HG03460 (cell line): ENCODE measurements around the gene WDFY4.
A peak's percentile ranks its signal among the peaks of the same experiment; 100 is the strongest.

Source experiments
- ATAC-seq: cut with Tn5 transposase; IDR thresholded peaks from one replicate; pipeline ENCODE4 v1.9.1; 2021; ENCODE audit not compliant: unreplicated experiment

The WDFY4 gene

GRCh38 chr10:48742891-48743860, 58.5 kb downstream of the WDFY4 start:
- ATAC-seq, result no peak

- no peak for ATAC-seq
These were observed 59.9 kb downstream of the WDFY4 start for GRCh38 chr10:48744587-48744986.

GRCh38 chr10:48745662-48746245, 61.1 kb downstream of the WDFY4 start:
- no peak for ATAC-seq

- ATAC-seq, result no peak
These were observed 63.9 kb downstream of the WDFY4 start for GRCh38 chr10:48748573-48748972.

- ATAC-seq, result no peak
These were observed 64.6 kb downstream of the WDFY4 start for GRCh38 chr10:48749254-48749787.

- ATAC-seq, result no peak
These were observed 65.3 kb downstream of the WDFY4 start for GRCh38 chr10:48750019-48750418.

- no peak for ATAC-seq
These were observed 66.3 kb downstream of the WDFY4 start for GRCh38 chr10:48750991-48751390.

- ATAC-seq, result no peak
These were observed 67.1 kb downstream of the WDFY4 start for GRCh38 chr10:48751730-48752129.

- no peak for ATAC-seq
These were observed 73.7 kb downstream of the WDFY4 start for GRCh38 chr10:48758411-48758810.

GRCh38 chr10:48759113-48759901, 74.6 kb downstream of the WDFY4 start:
- ATAC-seq, result peak; percentile 91

GRCh38 chr10:48760983-48761382, 76.3 kb downstream of the WDFY4 start:
- no peak for ATAC-seq

- ATAC-seq, result no peak
These were observed 77.7 kb downstream of the WDFY4 start for GRCh38 chr10:48762064-48763042.

- no peak for ATAC-seq
These were observed 78.8 kb downstream of the WDFY4 start for GRCh38 chr10:48763403-48763965.

- no peak for ATAC-seq
These were observed 79.8 kb downstream of the WDFY4 start for GRCh38 chr10:48764486-48764885.

- no peak for ATAC-seq
These were observed 80.4 kb downstream of the WDFY4 start for GRCh38 chr10:48765039-48765438.

- no peak for ATAC-seq
These were observed 80.9 kb downstream of the WDFY4 start for GRCh38 chr10:48765527-48765926.

GRCh38 chr10:48767373-48768143, 82.9 kb downstream of the WDFY4 start:
- ATAC-seq, result no peak

GRCh38 chr10:48768144-48768766, 83.6 kb downstream of the WDFY4 start:
- no peak for ATAC-seq

- no peak for ATAC-seq
These were observed 84.3 kb downstream of the WDFY4 start for GRCh38 chr10:48768926-48769325.
